SK-N-SH treated with all-trans-retinoic acid at 6 μM for 48 hours (cell line): ENCODE data around the gene SLC22A17.

ENCODE experiments used
- ATAC-seq: fragments of 200-7000 bp; cut with Tn5 transposase; 3 replicates; pipeline ENCODE4 v1.9.1; 2020; ENCODE audit warnings: mild to moderate bottlenecking, moderate library complexity
- ARNTL ChIP-seq: fragments of 450-650 bp; formaldehyde crosslinking; IDR thresholded peaks from 2 replicates; pipeline ENCODE4 v1.5.0; 2020; ENCODE audit warnings: low read depth, mild to moderate bottlenecking, moderate library complexity, borderline replicate concordance
- BACH2 ChIP-seq: fragments of 250-450 bp; sonication (Bioruptor Pico); IDR thresholded peaks from 2 replicates; pipeline ENCODE4 v1.9.0; 2021; ENCODE audit warnings: mild to moderate bottlenecking, borderline replicate concordance
- CREB5 ChIP-seq: fragments of 250-450 bp; sonication (Bioruptor Pico); IDR thresholded peaks from 2 replicates; pipeline ENCODE4 v1.5.1; 2020; ENCODE audit warnings: low read depth, mild to moderate bottlenecking, moderate library complexity
- CSDC2 ChIP-seq: fragments of 250-450 bp; sonication (Bioruptor Pico); IDR thresholded peaks from 2 replicates; pipeline ENCODE4 v1.5.0; 2020; ENCODE audit warnings: mild to moderate bottlenecking, moderate library complexity
- CSRNP3 ChIP-seq: fragments of 250-450 bp; sonication (Bioruptor Pico); IDR thresholded peaks from 2 replicates; pipeline ENCODE4 v1.5.1; 2021; ENCODE audit warnings: mild to moderate bottlenecking, moderate library complexity
- ESRRG ChIP-seq: fragments of 250-450 bp; sonication (Bioruptor Pico); IDR thresholded peaks from 2 replicates; pipeline ENCODE4 v1.6.1; 2021; ENCODE audit warnings: mild to moderate bottlenecking
- GLIS3 ChIP-seq: fragments of 250-450 bp; sonication (Bioruptor Pico); IDR thresholded peaks from 2 replicates; pipeline ENCODE4 v1.5.0; 2020; ENCODE audit warnings: mild to moderate bottlenecking, moderate library complexity
- ISL1 ChIP-seq: fragments of 250-450 bp; sonication (Bioruptor Pico); IDR thresholded peaks from 2 replicates; pipeline ENCODE4 v2.1.2; 2022; ENCODE audit warnings: mild to moderate bottlenecking, moderate library complexity
- OSR1 ChIP-seq: fragments of 250-450 bp; sonication (Bioruptor Pico); IDR thresholded peaks from 2 replicates; pipeline ENCODE4 v1.8.0; 2022; ENCODE audit warnings: moderate library complexity, mild to moderate bottlenecking, inconsistent platforms
- POU6F1 ChIP-seq: fragments of 250-450 bp; sonication (Bioruptor Pico); IDR thresholded peaks from 2 replicates; pipeline ENCODE4 v1.8.0; 2021; ENCODE audit warnings: low read depth, mild to moderate bottlenecking, moderate library complexity, borderline replicate concordance
- PPARA ChIP-seq: fragments of 250-450 bp; sonication (Bioruptor Pico); IDR thresholded peaks from 2 replicates; pipeline ENCODE4 v1.5.0; 2020; ENCODE audit warnings: mild to moderate bottlenecking, borderline replicate concordance
- RARB ChIP-seq: fragments of 250-450 bp; sonication (Bioruptor Pico); IDR thresholded peaks from 2 replicates; pipeline ENCODE4 v1.8.0; 2021; ENCODE audit warnings: mild to moderate bottlenecking, moderate library complexity
- TCF4 ChIP-seq: fragments of 250-450 bp; sonication (Bioruptor Pico); IDR thresholded peaks from 2 replicates; pipeline ENCODE4 v1.8.0; 2021; ENCODE audit warnings: mild to moderate bottlenecking, moderate library complexity, borderline replicate concordance
- TSHZ2 ChIP-seq: fragments of 250-450 bp; sonication (Bioruptor Pico); IDR thresholded peaks from 2 replicates; pipeline ENCODE4 v1.5.0; 2020; ENCODE audit warnings: mild to moderate bottlenecking, moderate library complexity
- ZC3H10 ChIP-seq: fragments of 250-450 bp; sonication (Bioruptor Pico); IDR thresholded peaks from 2 replicates; pipeline ENCODE4 v1.5.1; 2021; ENCODE audit warnings: mild to moderate bottlenecking, moderate library complexity
- ZFP30 ChIP-seq: fragments of 450-650 bp; formaldehyde crosslinking; IDR thresholded peaks from 2 replicates; pipeline ENCODE4 v1.5.0; 2022; ENCODE audit warnings: mild to moderate bottlenecking, moderate library complexity
- ZNF565 ChIP-seq: fragments of 450-650 bp; formaldehyde crosslinking; conservative IDR thresholded peaks from 2 replicates; pipeline ENCODE4 v1.5.0; 2020; ENCODE audit warnings: low read depth, mild to moderate bottlenecking, moderate library complexity
- ZNF70 ChIP-seq: fragments of 450-650 bp; formaldehyde crosslinking; IDR thresholded peaks from 2 replicates; pipeline ENCODE4 v1.5.0; 2020; ENCODE audit warnings: mild to moderate bottlenecking, moderate library complexity
- ZNF8 ChIP-seq: fragments of 450-650 bp; formaldehyde crosslinking; IDR thresholded peaks from 2 replicates; pipeline ENCODE4 v1.5.0; 2020; ENCODE audit warnings: mild to moderate bottlenecking, moderate library complexity

Gene SLC22A17

GRCh38 chr14:23308721-23309445 lies 43.8 kb downstream of the SLC22A17 start:
- ATAC-seq = no peak
- no peak for TF ChIP-seq RARB (CRISPR knock-in tag)
- TF ChIP-seq ARNTL (CRISPR knock-in tag) = no peak
- no peak for TF ChIP-seq ZNF565
- no peak for TF ChIP-seq ZC3H10
- TF ChIP-seq ZNF8 (CRISPR knock-in tag) = no peak
- TF ChIP-seq ISL1 (CRISPR knock-in tag) = no peak
- TF ChIP-seq CREB5 = no peak
- TF ChIP-seq POU6F1 (CRISPR knock-in tag) = no peak
- no peak for TF ChIP-seq CSDC2 (CRISPR knock-in tag)
- no peak for TF ChIP-seq OSR1 (CRISPR knock-in tag)
- no peak for TF ChIP-seq ZFP30 (CRISPR knock-in tag)
- no peak for TF ChIP-seq ZNF70
- TF ChIP-seq GLIS3 = no peak

GRCh38 chr14:23307687-23308644 lies 44.7 kb downstream of the SLC22A17 start:
- no peak for ATAC-seq
- TF ChIP-seq ZC3H10 = no peak
- TF ChIP-seq OSR1 (CRISPR knock-in tag) = no peak
- TF ChIP-seq CSRNP3 = no peak
- TF ChIP-seq ZFP30 (CRISPR knock-in tag) = no peak
- no peak for TF ChIP-seq PPARA (CRISPR knock-in tag)
- TF ChIP-seq ESRRG (CRISPR knock-in tag) = no peak
- TF ChIP-seq TCF4 = no peak
- TF ChIP-seq BACH2 (CRISPR knock-in tag) = no peak
- TF ChIP-seq ISL1 (CRISPR knock-in tag) = no peak
- TF ChIP-seq ZNF565 = no peak

GRCh38 chr14:23307146-23307530 lies 45.5 kb downstream of the SLC22A17 start:
- TF ChIP-seq ZC3H10 (no peak), ZFP30 (CRISPR knock-in tag) (no peak), RARB (CRISPR knock-in tag) (no peak), CSRNP3 (no peak), TSHZ2 (no peak), CREB5 (no peak), GLIS3 (no peak)
- TF ChIP-seq, all 23 proteins: peak for 0
- ATAC-seq = peak; percentile 5; the same call in 2 of the 3 replicates
